NCI-H2107 treated with DMSO at 0.1 percent for 48 hours (cell line): ENCODE measurements around the gene MEDAG.

Experiments used
- DNase-seq: peaks from one replicate; lab custom pipeline; 2025; ENCODE audit not compliant: unreplicated experiment; lab: John Stamatoyannopoulos, UW

The MEDAG gene

GRCh38 chr13:30872685-30873461 lies 33.2 kb upstream of the MEDAG start:
- DNase-seq: no peak

GRCh38 chr13:30873499-30873898 lies 32.6 kb upstream of the MEDAG start:
- no peak for DNase-seq

GRCh38 chr13:30874111-30874510 lies 32.0 kb upstream of the MEDAG start:
- no peak for DNase-seq

- DNase-seq: no peak
These were observed 31.5 kb upstream of the MEDAG start for GRCh38 chr13:30874561-30874960.

GRCh38 chr13:30877335-30877734 lies 28.7 kb upstream of the MEDAG start:
- DNase-seq: no peak

- DNase-seq: no peak
These were observed 25.8 kb upstream of the MEDAG start for GRCh38 chr13:30880151-30880855.

GRCh38 chr13:30880856-30881155 lies 25.3 kb upstream of the MEDAG start:
- DNase-seq: no peak

- no peak for DNase-seq
These were observed 24.9 kb upstream of the MEDAG start for GRCh38 chr13:30881191-30881651.

- no peak for DNase-seq
These were observed 23.8 kb upstream of the MEDAG start for GRCh38 chr13:30882026-30882850.

GRCh38 chr13:30882996-30883766 lies 22.9 kb upstream of the MEDAG start:
- DNase-seq: no peak

GRCh38 chr13:30884543-30884942 lies 21.5 kb upstream of the MEDAG start:
- no peak for DNase-seq

GRCh38 chr13:30889196-30889690 lies 16.8 kb upstream of the MEDAG start:
- no peak for DNase-seq

- DNase-seq: no peak
These were observed 13.1 kb upstream of the MEDAG start for GRCh38 chr13:30892966-30893365.

GRCh38 chr13:30895773-30896172 lies 10.3 kb upstream of the MEDAG start:
- no peak for DNase-seq

- DNase-seq: no peak
These were observed 8.0 kb upstream of the MEDAG start for GRCh38 chr13:30898070-30898469.

- DNase-seq: no peak
These were observed 7.3 kb upstream of the MEDAG start for GRCh38 chr13:30898678-30899241.

- no peak for DNase-seq
These were observed 5.6 kb upstream of the MEDAG start for GRCh38 chr13:30900436-30900835.

GRCh38 chr13:30900952-30901749 lies 4.9 kb upstream of the MEDAG start:
- no peak for DNase-seq

- no peak for DNase-seq
These were observed 2.0 kb upstream of the MEDAG start for GRCh38 chr13:30904043-30904442.
